K562 (cell line): ENCODE measurements around the gene GGCT. TPM values are rescaled to one million over a fixed set of nuclear protein-coding genes. Genes with fewer than 3 reads are reported as not detected.

ENCODE experiments used
- BHLHE40 ChIP-seq: IDR thresholded peaks from 2 replicates; pipeline ENCODE4 v1.6.1; 2011; ENCODE audit warnings: low read length, improper control_type of control experiment
- BRD9 ChIP-seq: fragments of 450-650 bp; IDR thresholded peaks from 2 replicates; pipeline ENCODE4 v1.6.1; 2018; ENCODE audit warnings: low read depth; ENCODE audit not compliant: partially characterized antibody
- CC2D1A ChIP-seq: fragments of 450-650 bp; IDR thresholded peaks from 2 replicates; pipeline ENCODE4 v1.6.1; 2017; ENCODE audit warnings: mild to moderate bottlenecking
- HDGF ChIP-seq: fragments of 450-650 bp; IDR thresholded peaks from 2 replicates; pipeline ENCODE4 v1.6.1; 2016
- IRF2 ChIP-seq: sonication (generic); formaldehyde crosslinking; IDR thresholded peaks from 2 replicates; pipeline ENCODE4 v1.8.1; 2022; ENCODE audit warnings: mild to moderate bottlenecking, missing genetic modification reagents
- LEF1 ChIP-seq: fragments of 450-650 bp; IDR thresholded peaks from 2 replicates; pipeline ENCODE4 v1.6.1; 2016; ENCODE audit warnings: mild to moderate bottlenecking
- NELFE ChIP-seq: IDR thresholded peaks from 2 replicates; pipeline ENCODE4 v1.6.1; 2011; ENCODE audit warnings: mild to moderate bottlenecking; ENCODE audit not compliant: insufficient read depth, insufficient read length
- NFIX ChIP-seq: fragments of 250-450 bp; sonication (Bioruptor Pico); IDR thresholded peaks from 2 replicates; pipeline ENCODE4 v1.4.0; 2020; ENCODE audit warnings: low read depth, mild to moderate bottlenecking, moderate library complexity
- POLR2H ChIP-seq: IDR thresholded peaks from 2 replicates; pipeline ENCODE4 v1.6.1; 2016; ENCODE audit warnings: missing genetic modification characterization, low read depth, mild to moderate bottlenecking, control low read depth, missing compliant biosample characterization, moderate library complexity
- RBBP5 ChIP-seq: fragments of 200-600 bp; sonication (generic); IDR thresholded peaks from 2 replicates; pipeline ENCODE4 v1.6.1; 2012; ENCODE audit warnings: borderline replicate concordance, mild to moderate bottlenecking, low read length, control low read depth, inconsistent platforms; ENCODE audit not compliant: insufficient read depth, poor library complexity, severe bottlenecking
- SOX6 ChIP-seq: fragments of 450-650 bp; IDR thresholded peaks from 2 replicates; pipeline ENCODE4 v1.6.1; 2014; ENCODE audit warnings: mild to moderate bottlenecking
- WHSC1 ChIP-seq: IDR thresholded peaks from one replicate; pipeline ENCODE4 v1.6.1; 2012; ENCODE audit warnings: low read length, control low read depth, inconsistent platforms
- YBX1 ChIP-seq: fragments of 450-650 bp; IDR thresholded peaks from 2 replicates; pipeline ENCODE4 v1.7.1; 2016; ENCODE audit warnings: mild to moderate bottlenecking
- ZFP30 ChIP-seq: fragments of 250-450 bp; sonication (Bioruptor Pico); IDR thresholded peaks from 2 replicates; pipeline ENCODE4 v1.8.0; 2022; ENCODE audit warnings: moderate library complexity, mild to moderate bottlenecking, inconsistent platforms, borderline replicate concordance
- ZNF212 ChIP-seq: fragments of 450-650 bp; formaldehyde crosslinking; IDR thresholded peaks from 2 replicates; pipeline ENCODE4 v1.4.0; 2020; ENCODE audit warnings: mild to moderate bottlenecking
- ZNF239 ChIP-seq: fragments of 250-450 bp; sonication (Bioruptor Pico); IDR thresholded peaks from 2 replicates; pipeline ENCODE4 v1.4.0; 2020; ENCODE audit warnings: mild to moderate bottlenecking
- ZNF449 ChIP-seq: fragments of 250-450 bp; sonication (Bioruptor Pico); IDR thresholded peaks from 2 replicates; pipeline ENCODE4 v1.8.0; 2022; ENCODE audit warnings: moderate library complexity, mild to moderate bottlenecking, inconsistent platforms
- ZNF766 ChIP-seq: fragments of 200-800 bp; sonication (Bioruptor generic); conservative IDR thresholded peaks from 2 replicates; pipeline ENCODE4 v1.6.1; 2016; ENCODE audit warnings: missing genetic modification characterization, missing compliant biosample characterization
- ZNF79 ChIP-seq: fragments of 250-450 bp; sonication (Bioruptor Pico); IDR thresholded peaks from 2 replicates; pipeline ENCODE4 v1.4.0; 2020; ENCODE audit warnings: low read depth, mild to moderate bottlenecking, moderate library complexity
- polyA plus RNA-seq, 8 experiments: library from polyadenylated mRNA; depleted of rRNA in 4 of 8; stranded (reverse) in 5 of 8; unstranded in 3 of 8; fragments of >200 nt; fragmentation: Nextera tagmentation in 2 of 8; fragmentation: Illumina TruSeq in 1 of 8; extraction: Ambion mirVana in 2 of 8; extraction: Trizol in 1 of 8; gene quantifications; 2 replicates each; pipeline versions ENCODE4 v1.2.1 to v1.2.3, GENCODE V29; 2011 to 2014; ENCODE audit warnings: inconsistent platforms in 1 of 8, missing spikeins in 1 of 8
- total RNA-seq, 7 experiments: library from RNA; depleted of rRNA in 6 of 7; stranded (reverse); fragments of >200 nt in 6 of 7; fragmentation: Illumina TruSeq in 2 of 7; extraction: Trizol in 2 of 7; gene quantifications; 2 replicates each; pipeline versions ENCODE4 v1.2.1 to v1.2.3, GENCODE V29; 2011 to 2021; ENCODE audit warnings: low replicate concordance in 1 of 7
- TF ChIP-seq, protein P1 (sequence below): sonication (generic); formaldehyde crosslinking; IDR thresholded peaks from 2 replicates; pipeline ENCODE4 v1.8.0; 2022; ENCODE audit warnings: mild to moderate bottlenecking, missing genetic modification reagents
- TF ChIP-seq, protein P2 (sequence below): fragments of 450-650 bp; IDR thresholded peaks from 2 replicates; pipeline ENCODE4 v1.7.0; 2016; ENCODE audit warnings: borderline replicate concordance
- TF ChIP-seq, protein P3 (sequence below): sonication (generic); formaldehyde crosslinking; IDR thresholded peaks from 2 replicates; pipeline ENCODE4 v1.8.1; 2022; ENCODE audit warnings: missing genetic modification reagents

The GGCT gene
- total and polyA plus RNA-seq, 9 of the 15 experiments (the other 6 are each of a cell fraction or from before 2014, with no cell fraction given), result 79.0 to 349 (median 136) TPM

DNA sequence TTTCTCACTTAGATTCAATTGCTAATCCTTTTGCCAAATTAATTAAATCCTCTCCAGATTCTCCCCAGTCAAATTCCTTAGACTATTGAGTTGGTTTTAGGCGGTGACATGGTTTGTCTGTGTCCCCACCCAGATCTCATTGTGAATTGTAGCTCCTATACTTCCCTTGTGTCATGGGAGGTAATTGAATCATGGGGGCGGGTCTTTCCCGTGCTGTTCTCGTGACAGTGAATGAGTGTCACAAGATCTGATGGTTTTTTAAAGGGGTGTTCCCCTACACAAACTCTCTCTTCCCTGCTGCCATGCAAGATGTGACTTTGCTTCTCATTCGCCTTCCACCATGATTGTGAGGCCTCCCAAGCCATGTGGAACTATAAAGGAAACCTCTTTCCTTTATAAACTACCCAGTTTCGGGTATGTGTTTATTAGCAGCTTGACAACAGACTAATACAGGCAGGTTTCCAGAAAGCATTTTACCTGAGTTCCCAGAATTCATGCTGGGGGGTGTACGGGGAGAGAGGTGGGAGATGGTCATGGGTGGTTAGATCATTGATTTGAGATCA lies 45.4 kb upstream of the GGCT start (continued):
- peak; percentile 26 for TF ChIP-seq ZNF239 (CRISPR knock-in tag)
- no peak for TF ChIP-seq ZNF212 (CRISPR knock-in tag)
- no peak for TF ChIP-seq BRD9
- no peak for TF ChIP-seq NFIX (CRISPR knock-in tag)
- TF ChIP-seq ZNF449 (CRISPR knock-in tag), result no peak
- TF ChIP-seq LEF1, result no peak
- no peak for TF ChIP-seq CC2D1A
- TF ChIP-seq ZFP30 (CRISPR knock-in tag), result no peak
- TF ChIP-seq WHSC1, result no peak
- peak; percentile 77 for TF ChIP-seq BHLHE40
- TF ChIP-seq POLR2H (tag), result 0 out of 2 replicates have a peak, but pooled peaks have one; percentile 22
- TF ChIP-seq, protein P1, sequence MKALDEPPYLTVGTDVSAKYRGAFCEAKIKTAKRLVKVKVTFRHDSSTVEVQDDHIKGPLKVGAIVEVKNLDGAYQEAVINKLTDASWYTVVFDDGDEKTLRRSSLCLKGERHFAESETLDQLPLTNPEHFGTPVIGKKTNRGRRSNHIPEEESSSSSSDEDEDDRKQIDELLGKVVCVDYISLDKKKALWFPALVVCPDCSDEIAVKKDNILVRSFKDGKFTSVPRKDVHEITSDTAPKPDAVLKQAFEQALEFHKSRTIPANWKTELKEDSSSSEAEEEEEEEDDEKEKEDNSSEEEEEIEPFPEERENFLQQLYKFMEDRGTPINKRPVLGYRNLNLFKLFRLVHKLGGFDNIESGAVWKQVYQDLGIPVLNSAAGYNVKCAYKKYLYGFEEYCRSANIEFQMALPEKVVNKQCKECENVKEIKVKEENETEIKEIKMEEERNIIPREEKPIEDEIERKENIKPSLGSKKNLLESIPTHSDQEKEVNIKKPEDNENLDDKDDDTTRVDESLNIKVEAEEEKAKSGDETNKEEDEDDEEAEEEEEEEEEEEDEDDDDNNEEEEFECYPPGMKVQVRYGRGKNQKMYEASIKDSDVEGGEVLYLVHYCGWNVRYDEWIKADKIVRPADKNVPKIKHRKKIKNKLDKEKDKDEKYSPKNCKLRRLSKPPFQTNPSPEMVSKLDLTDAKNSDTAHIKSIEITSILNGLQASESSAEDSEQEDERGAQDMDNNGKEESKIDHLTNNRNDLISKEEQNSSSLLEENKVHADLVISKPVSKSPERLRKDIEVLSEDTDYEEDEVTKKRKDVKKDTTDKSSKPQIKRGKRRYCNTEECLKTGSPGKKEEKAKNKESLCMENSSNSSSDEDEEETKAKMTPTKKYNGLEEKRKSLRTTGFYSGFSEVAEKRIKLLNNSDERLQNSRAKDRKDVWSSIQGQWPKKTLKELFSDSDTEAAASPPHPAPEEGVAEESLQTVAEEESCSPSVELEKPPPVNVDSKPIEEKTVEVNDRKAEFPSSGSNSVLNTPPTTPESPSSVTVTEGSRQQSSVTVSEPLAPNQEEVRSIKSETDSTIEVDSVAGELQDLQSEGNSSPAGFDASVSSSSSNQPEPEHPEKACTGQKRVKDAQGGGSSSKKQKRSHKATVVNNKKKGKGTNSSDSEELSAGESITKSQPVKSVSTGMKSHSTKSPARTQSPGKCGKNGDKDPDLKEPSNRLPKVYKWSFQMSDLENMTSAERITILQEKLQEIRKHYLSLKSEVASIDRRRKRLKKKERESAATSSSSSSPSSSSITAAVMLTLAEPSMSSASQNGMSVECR (CRISPR knock-in tag), result no peak
- TF ChIP-seq NELFE, result no peak
- peak; percentile 45; the same call in 1 of the 2 replicates for TF ChIP-seq SOX6
- TF ChIP-seq, protein P2, sequence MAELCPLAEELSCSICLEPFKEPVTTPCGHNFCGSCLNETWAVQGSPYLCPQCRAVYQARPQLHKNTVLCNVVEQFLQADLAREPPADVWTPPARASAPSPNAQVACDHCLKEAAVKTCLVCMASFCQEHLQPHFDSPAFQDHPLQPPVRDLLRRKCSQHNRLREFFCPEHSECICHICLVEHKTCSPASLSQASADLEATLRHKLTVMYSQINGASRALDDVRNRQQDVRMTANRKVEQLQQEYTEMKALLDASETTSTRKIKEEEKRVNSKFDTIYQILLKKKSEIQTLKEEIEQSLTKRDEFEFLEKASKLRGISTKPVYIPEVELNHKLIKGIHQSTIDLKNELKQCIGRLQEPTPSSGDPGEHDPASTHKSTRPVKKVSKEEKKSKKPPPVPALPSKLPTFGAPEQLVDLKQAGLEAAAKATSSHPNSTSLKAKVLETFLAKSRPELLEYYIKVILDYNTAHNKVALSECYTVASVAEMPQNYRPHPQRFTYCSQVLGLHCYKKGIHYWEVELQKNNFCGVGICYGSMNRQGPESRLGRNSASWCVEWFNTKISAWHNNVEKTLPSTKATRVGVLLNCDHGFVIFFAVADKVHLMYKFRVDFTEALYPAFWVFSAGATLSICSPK, result no peak
- TF ChIP-seq YBX1, result no peak
- no peak for TF ChIP-seq HDGF
- no peak for TF ChIP-seq IRF2 (CRISPR knock-in tag)
- no peak for TF ChIP-seq ZNF79 (CRISPR knock-in tag)
- TF ChIP-seq, protein P3, sequence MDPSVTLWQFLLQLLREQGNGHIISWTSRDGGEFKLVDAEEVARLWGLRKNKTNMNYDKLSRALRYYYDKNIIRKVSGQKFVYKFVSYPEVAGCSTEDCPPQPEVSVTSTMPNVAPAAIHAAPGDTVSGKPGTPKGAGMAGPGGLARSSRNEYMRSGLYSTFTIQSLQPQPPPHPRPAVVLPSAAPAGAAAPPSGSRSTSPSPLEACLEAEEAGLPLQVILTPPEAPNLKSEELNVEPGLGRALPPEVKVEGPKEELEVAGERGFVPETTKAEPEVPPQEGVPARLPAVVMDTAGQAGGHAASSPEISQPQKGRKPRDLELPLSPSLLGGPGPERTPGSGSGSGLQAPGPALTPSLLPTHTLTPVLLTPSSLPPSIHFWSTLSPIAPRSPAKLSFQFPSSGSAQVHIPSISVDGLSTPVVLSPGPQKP (CRISPR knock-in tag), result no peak
- no peak for TF ChIP-seq RBBP5
- peak; percentile 82 for TF ChIP-seq ZNF766 (CRISPR knock-in tag)
